Suprapubic skin (tissue), 4 donors: ENCODE results near the gene EEA1.

Source experiments
- EP300 ChIP-seq: sonication (generic); formaldehyde crosslinking; IDR thresholded peaks from one replicate; pipeline ENCODE4 v1.6.1; 2017; ENCODE audit warnings: antibody characterized with exemption
- POLR2AphosphoS5 ChIP-seq, 3 donors: sonication (generic); formaldehyde crosslinking; IDR thresholded peaks; one replicate each; pipeline ENCODE4 v1.6.1; 2017; ENCODE audit warnings: antibody characterized with exemption in 3 of 3
- TF ChIP-seq, protein P1 (sequence below), 2 donors: fragments of 200-600 bp in 1 of 2; fragments of 450-650 bp in 1 of 2; sonication (generic) in 1 of 2; IDR thresholded peaks; one replicate each; pipeline ENCODE4 v1.5.1; 2016 to 2019; ENCODE audit warnings: antibody characterized with exemption in 2 of 2, mild to moderate bottlenecking in 1 of 2, moderate library complexity in 1 of 2

DNA sequence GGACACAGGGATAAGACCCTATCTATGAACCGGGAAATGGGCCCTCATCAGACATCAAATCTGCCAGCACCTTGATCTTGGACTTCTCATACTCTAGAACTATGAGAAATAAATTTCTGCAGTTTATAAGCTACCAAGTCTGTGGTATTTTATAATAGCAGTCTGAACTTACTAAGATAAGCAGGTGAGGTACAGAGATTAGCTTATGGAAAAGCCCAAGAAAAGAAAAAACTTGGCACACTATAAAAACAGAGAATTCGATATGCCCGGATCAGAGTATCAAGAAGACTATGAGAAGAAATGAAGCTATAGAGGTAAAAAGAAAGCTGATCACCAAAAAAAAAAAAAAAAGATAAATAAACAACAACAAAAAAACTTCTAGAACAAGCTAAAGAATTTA, 52.6 kb downstream of the EEA1 start:
- TF ChIP-seq, protein P1, sequence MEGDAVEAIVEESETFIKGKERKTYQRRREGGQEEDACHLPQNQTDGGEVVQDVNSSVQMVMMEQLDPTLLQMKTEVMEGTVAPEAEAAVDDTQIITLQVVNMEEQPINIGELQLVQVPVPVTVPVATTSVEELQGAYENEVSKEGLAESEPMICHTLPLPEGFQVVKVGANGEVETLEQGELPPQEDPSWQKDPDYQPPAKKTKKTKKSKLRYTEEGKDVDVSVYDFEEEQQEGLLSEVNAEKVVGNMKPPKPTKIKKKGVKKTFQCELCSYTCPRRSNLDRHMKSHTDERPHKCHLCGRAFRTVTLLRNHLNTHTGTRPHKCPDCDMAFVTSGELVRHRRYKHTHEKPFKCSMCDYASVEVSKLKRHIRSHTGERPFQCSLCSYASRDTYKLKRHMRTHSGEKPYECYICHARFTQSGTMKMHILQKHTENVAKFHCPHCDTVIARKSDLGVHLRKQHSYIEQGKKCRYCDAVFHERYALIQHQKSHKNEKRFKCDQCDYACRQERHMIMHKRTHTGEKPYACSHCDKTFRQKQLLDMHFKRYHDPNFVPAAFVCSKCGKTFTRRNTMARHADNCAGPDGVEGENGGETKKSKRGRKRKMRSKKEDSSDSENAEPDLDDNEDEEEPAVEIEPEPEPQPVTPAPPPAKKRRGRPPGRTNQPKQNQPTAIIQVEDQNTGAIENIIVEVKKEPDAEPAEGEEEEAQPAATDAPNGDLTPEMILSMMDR (IDR thresholded peaks at IDR 0.05), result no peak
- TF ChIP-seq EP300 (no peak), POLR2AphosphoS5 (IDR thresholded peaks at IDR 0.05) (no peak)
